ENCODE results near the gene CALCR.

GRCh38 chr7:93392984-93393383 lies 181.5 kb downstream of the CALCR start:
- TF ChIP-seq GATA3 (IDR thresholded peaks at IDR 0.05; ENCODE audit: low read depth, low read length): no peak
- TF ChIP-seq GATA2 (IDR thresholded peaks at IDR 0.05; ENCODE audit: low read depth, low read length): no peak
